Skeletal muscle cell (primary cell): ENCODE measurements around the gene ZNF668.

Experiments
- DNase-seq: peaks from one replicate; pipeline ENCODE4 v3.0.0-alpha.2; 2010; ENCODE audit warnings: low read depth
- H3K4me3 ChIP-seq: 2 replicates; pipeline ENCODE4 v1.5.1; 2011; ENCODE audit warnings: low read depth, mild to moderate bottlenecking, control low read depth, low read length, moderate library complexity

Gene ZNF668

GRCh38 chr16:31063843-31064611 is 10.0 kb downstream of the ZNF668 start:
- no peak for DNase-seq
- no peak overlapping the region for H3K4me3 ChIP-seq

GRCh38 chr16:31063495-31063842 is 10.6 kb downstream of the ZNF668 start:
- DNase-seq: no peak
- no peak overlapping the region for H3K4me3 ChIP-seq

DNA sequence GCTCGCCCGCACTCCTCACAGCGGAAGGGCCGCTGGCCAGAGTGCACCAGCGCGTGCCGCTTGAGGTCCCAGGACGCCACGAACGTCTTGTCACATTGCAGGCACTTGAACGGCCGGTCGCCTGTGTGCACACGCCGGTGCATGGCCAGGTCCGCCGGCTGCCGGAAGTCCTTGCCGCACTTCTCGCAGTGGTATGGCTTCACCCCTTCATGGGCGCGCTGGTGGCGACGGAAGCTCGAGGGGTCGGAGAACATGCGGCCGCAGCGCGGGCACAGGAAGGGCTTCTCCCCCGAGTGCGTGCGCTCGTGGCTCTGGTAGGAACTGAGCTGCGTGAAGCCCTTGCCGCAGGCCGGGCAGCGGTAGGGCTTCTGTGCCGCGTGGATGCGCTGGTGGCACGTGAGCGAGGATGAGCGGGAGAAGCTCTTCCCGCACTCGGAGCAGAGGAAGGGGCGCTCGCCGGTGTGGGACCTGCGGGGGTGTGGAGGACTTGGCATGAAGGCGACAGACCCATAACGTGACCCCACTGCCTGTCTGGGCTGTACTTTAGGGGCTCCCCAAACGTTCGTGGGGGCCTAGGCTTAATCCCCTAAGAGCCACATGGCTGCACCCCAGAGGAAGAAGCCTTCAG is 12.1 kb downstream of the ZNF668 start:
- H3K4me3 ChIP-seq: no peak overlapping the region
- DNase-seq: no peak

DNA sequence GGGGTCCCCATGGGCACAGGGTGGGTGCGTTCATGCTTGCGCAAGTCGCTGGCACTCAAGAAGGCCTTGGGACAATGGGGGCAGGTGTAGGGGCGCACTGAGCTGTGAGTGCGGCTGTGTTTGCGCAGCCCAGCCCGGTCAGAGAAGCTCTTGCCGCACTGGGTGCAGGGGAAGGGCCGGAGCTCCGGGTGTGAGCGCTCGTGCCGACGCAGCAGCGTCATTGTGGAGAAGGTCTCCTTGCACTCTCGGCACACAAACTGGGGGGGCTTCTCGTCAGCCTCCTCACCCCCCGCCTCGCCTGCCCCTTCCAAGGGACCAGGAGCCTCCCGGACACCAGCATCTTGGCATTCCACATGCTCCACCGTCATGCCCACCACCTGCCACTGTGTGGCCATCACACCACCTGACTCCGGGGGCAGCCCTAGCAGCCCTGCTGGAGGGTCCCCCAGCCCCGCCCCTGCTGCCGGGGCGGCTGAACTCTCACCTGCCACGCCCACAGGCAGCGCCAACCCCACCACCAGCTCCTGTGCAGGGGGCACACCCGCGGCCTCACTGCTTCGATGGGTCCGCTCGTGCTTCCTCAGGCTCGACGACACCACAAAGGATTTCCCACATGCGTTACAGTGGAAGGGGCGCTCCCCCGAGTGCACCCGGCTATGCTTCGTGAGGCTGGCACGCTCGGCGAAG is 12.8 kb downstream of the ZNF668 start:
- H3K4me3 ChIP-seq: no peak overlapping the region
- no peak for DNase-seq

DNA sequence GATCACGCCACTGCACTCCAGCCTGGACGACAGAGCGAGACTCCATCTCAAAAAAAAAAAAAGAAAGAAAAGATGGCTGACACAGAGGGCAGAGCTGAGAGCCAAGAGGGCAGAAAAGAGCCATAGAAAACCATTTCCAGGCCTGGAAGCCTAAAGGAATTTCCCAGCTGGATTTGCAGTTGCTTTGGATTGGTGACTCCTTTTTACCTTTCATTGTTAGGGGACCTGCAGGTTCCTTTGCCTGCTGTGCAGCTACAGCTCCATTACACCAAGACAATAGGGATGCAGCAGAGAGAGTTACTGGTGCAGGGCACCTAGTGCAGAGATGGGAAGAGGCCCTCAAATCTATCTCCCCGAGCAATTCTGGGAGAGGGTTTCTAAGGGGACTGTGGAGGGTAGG is 18.4 kb downstream of the ZNF668 start:
- no peak overlapping the region for H3K4me3 ChIP-seq
- DNase-seq: no peak

DNA sequence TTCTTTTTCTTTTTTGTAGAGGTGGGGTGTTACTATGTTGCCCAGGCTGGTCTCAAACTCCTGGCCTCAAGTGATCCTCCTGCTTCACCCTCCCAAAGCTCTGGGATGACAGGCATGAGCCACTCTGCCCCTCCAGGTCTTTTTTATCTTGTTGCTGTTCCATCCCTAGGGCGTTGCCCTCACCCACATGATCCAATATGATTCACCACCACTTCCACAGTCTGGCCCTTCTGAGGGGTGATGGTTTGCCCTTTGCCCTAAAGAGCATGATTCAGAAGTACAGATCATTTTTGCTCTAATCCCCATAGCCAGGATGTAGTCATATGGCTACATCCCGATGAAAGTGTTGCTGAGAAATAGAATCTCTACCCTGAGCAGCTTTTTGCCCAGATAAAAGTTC is 21.9 kb downstream of the ZNF668 start:
- DNase-seq: peak; percentile 88
- H3K4me3 ChIP-seq: no peak overlapping the region

- no peak overlapping the region for H3K4me3 ChIP-seq
- DNase-seq: no peak
These were observed 23.6 kb downstream of the ZNF668 start for GRCh38 chr16:31050280-31051030.

- H3K4me3 ChIP-seq: no peak overlapping the region
- no peak for DNase-seq
These were observed 30.1 kb downstream of the ZNF668 start for GRCh38 chr16:31043898-31044481.

- no peak for DNase-seq
- no peak overlapping the region for H3K4me3 ChIP-seq
These were observed 30.7 kb downstream of the ZNF668 start for GRCh38 chr16:31043352-31043751.

GRCh38 chr16:31042866-31043265 is 31.2 kb downstream of the ZNF668 start:
- no peak overlapping the region for H3K4me3 ChIP-seq
- no peak for DNase-seq

GRCh38 chr16:31038993-31039392 is 35.0 kb downstream of the ZNF668 start:
- DNase-seq: no peak
- no peak overlapping the region for H3K4me3 ChIP-seq

DNA sequence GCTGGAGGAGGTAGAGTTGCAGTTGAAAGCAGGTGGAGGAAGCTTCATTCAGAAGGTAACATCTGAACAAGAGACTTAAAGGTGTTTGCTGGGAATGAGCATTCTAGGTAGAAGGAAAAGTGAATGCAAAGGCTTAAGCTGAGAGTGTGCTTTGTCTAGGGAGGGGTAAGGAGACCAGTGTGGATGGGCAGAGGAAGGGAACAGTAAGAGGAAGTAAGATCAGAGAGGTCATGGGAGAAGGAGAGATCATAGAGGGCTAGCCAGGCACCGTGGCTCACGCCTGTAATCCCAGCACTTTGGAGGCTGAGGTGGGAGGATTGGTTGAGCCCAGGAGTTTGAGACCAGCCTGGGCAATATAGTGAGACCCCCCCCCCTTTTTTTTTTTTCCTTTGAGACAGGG is 37.3 kb downstream of the ZNF668 start:
- H3K4me3 ChIP-seq: no peak overlapping the region
- no peak for DNase-seq

- DNase-seq: peak; percentile 34
- peak overlapping the region; percentile 98 for H3K4me3 ChIP-seq
These were observed 40.1 kb downstream of the ZNF668 start for GRCh38 chr16:31033709-31034492.

GRCh38 chr16:31032736-31033708 is 41.0 kb downstream of the ZNF668 start, which contains the start of gene STX4:
Gene STX4, plus strand, starts transcription at chr16:31033558. Its CDS starts 248 bp downstream, at chr16:31033806.
- peak within 1 kb of the TSS; percentile 98 for H3K4me3 ChIP-seq
- DNase-seq: peak; percentile 84

- DNase-seq: no peak
These were observed 42.8 kb downstream of the ZNF668 start for GRCh38 chr16:31031276-31031675.

GRCh38 chr16:31029272-31029671 is 44.8 kb downstream of the ZNF668 start:
- DNase-seq: no peak
- H3K4me3 ChIP-seq: no peak overlapping the region

More at GRCh38 chr16:31031276-31031675, 42.8 kb downstream of the ZNF668 start:
- H3K4me3 ChIP-seq: no peak overlapping the region

DNA sequence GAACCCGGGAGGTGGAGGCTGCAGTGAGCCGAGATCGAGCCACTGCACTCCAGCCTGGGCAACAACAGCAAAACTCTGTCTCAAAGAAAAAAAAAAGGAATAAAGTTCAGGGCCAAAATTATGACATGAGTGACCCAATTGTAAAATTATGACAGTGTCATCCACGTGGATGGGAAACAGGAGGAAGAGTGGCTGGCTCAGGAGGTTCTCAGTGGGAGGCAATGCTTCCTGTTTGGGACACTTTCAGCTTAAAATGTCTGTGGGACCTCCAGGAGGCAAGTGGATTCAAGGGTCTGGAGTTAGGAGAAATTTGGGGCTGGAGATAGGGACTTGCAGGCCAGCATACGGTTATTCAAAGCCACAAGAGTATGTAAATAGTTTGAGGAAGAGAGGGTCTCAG is 48.7 kb downstream of the ZNF668 start:
- no peak for DNase-seq

More for the DNA sequence above, 48.7 kb downstream of the ZNF668 start:
- no peak overlapping the region for H3K4me3 ChIP-seq
